Activated CD8-positive, alpha-beta memory T cell treated with anti-CD3 and anti-CD28 coated beads for 1 hour (primary cell): ENCODE data around the gene ASTN1.

Source experiments
- DNase-seq, 2 donors: peaks; one replicate each; pipeline ENCODE4 v3.0.0-alpha.2; 2020; ENCODE audit warnings: low read depth in 1 of 2; ENCODE audit errors: extremely low read depth in 1 of 2

The ASTN1 gene

GRCh38 chr1:177165069-177165439, 542 bp upstream of the ASTN1 start:
- DNase-seq = no peak

- no peak for DNase-seq
These were observed 600 bp downstream of the ASTN1 start for GRCh38 chr1:177163844-177164379.

GRCh38 chr1:177162243-177162642, 2.3 kb downstream of the ASTN1 start:
- DNase-seq = no peak

GRCh38 chr1:177146499-177146898, 18.0 kb downstream of the ASTN1 start:
- no peak for DNase-seq

- DNase-seq = no peak
These were observed 19.1 kb downstream of the ASTN1 start for GRCh38 chr1:177145106-177146070.

- DNase-seq = no peak
These were observed 21.7 kb downstream of the ASTN1 start for GRCh38 chr1:177142791-177143271.

GRCh38 chr1:177142010-177142409, 22.5 kb downstream of the ASTN1 start:
- no peak for DNase-seq

- DNase-seq = no peak
These were observed 26.2 kb downstream of the ASTN1 start for GRCh38 chr1:177138347-177138746.

- DNase-seq = no peak
These were observed 26.7 kb downstream of the ASTN1 start for GRCh38 chr1:177137814-177138213.

GRCh38 chr1:177135250-177135649, 29.3 kb downstream of the ASTN1 start:
- no peak for DNase-seq

- no peak for DNase-seq
These were observed 30.5 kb downstream of the ASTN1 start for GRCh38 chr1:177133977-177134538.

- no peak for DNase-seq
These were observed 32.4 kb downstream of the ASTN1 start for GRCh38 chr1:177132141-177132540.

- no peak for DNase-seq
These were observed 32.8 kb downstream of the ASTN1 start for GRCh38 chr1:177131723-177132122.

GRCh38 chr1:177130451-177130945, 34.0 kb downstream of the ASTN1 start:
- no peak for DNase-seq

- DNase-seq = no peak
These were observed 35.7 kb downstream of the ASTN1 start for GRCh38 chr1:177128665-177129281.

GRCh38 chr1:177126267-177126666, 38.2 kb downstream of the ASTN1 start:
- DNase-seq = no peak

GRCh38 chr1:177124577-177125278, 39.8 kb downstream of the ASTN1 start:
- no peak for DNase-seq

- no peak for DNase-seq
These were observed 41.9 kb downstream of the ASTN1 start for GRCh38 chr1:177122461-177123251.

GRCh38 chr1:177119311-177119710, 45.2 kb downstream of the ASTN1 start:
- DNase-seq = no peak

GRCh38 chr1:177118901-177119300, 45.6 kb downstream of the ASTN1 start:
- DNase-seq = no peak
